DND-41 (cell line): ENCODE data around the gene SLC5A8.

Experiments used
- CTCF ChIP-seq: IDR thresholded peaks from 2 replicates; pipeline ENCODE4 v1.5.1; 2012; ENCODE audit warnings: borderline replicate concordance, low read length, moderate library complexity, mild to moderate bottlenecking; ENCODE audit not compliant: poor library complexity, severe bottlenecking; ENCODE audit errors: extremely low read depth
- EZH2 ChIP-seq: IDR thresholded peaks from 3 replicates; pipeline ENCODE4 v1.6.1; 2012; ENCODE audit warnings: borderline replicate concordance, low read depth, mild to moderate bottlenecking, moderate library complexity, low read length, inconsistent platforms; ENCODE audit not compliant: severe bottlenecking

DNA sequence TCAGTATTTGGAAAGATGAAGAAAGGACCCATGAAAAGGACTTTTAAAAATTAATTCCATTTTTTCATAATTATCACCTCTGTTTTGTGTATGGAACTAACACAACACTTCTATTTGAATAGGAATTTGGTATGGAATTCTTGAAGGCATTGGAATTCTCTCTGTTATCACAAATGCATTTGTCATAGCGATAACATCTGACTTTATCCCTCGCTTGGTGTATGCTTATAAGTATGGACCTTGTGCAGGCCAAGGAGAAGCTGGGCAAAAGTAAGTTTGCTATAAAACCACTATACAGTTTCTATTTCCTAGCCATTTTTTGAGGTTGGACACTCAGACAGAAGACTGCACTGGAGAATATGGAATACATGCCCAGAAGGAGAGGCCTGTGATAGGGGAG, 98.6 kb downstream of the SLC5A8 start:
- TF ChIP-seq CTCF (no peak), EZH2 (no peak)
